ENCODE data around the gene MAML1. TPM values are rescaled to one million over a fixed set of nuclear protein-coding genes. Genes with fewer than 3 reads are reported as not detected.

MAML1 gene
- total and polyA plus RNA-seq, 10 of the 15 experiments (the other 5 are each of a cell fraction or from before 2014, with no cell fraction given): 0.42 to 23.9 (median 7.3) TPM

DNA sequence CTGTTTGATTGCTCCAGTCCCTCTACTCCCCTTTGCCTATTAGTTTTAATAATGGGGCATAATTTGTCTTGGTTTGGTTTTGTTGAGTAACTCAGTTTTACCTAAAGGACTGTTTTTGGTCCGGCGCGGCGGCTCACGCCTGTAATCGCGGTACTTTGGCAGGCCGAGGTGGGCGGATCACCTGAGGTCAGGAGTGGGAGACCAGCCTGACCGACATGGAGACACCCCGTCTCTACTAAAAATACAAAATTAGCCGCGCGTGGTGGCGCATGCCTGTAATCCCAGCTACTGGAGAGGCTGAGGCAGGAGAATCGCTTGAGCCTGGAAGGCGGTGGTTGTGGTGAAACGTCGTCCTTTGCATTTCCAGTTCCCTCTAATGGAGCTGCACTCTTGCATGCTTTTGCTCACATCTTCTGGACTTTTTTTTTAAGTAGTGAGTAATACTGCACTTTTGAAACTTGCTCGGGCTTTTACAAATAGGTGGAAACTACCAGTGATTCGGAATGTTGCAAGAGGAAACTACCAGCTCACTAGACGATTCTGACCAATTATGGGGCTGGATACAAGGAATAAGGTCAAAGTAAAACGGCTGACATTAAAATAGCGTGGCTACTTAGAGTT, 721 bp upstream of the MAML1 start (continued):
- TF ChIP-seq SPI1 (IDR thresholded peaks at IDR 0.05; ENCODE audit: borderline replicate concordance, insufficient read depth, low read depth, low read length): peak; percentile 25; the same call in 1 of the 2 replicates
- TF ChIP-seq NFYA (IDR thresholded peaks at IDR 0.05; ENCODE audit: borderline replicate concordance, low read depth, low read length): no peak
- TF ChIP-seq BACH1 (IDR thresholded peaks at IDR 0.05; ENCODE audit: borderline replicate concordance): no peak
- TF ChIP-seq, protein P1, sequence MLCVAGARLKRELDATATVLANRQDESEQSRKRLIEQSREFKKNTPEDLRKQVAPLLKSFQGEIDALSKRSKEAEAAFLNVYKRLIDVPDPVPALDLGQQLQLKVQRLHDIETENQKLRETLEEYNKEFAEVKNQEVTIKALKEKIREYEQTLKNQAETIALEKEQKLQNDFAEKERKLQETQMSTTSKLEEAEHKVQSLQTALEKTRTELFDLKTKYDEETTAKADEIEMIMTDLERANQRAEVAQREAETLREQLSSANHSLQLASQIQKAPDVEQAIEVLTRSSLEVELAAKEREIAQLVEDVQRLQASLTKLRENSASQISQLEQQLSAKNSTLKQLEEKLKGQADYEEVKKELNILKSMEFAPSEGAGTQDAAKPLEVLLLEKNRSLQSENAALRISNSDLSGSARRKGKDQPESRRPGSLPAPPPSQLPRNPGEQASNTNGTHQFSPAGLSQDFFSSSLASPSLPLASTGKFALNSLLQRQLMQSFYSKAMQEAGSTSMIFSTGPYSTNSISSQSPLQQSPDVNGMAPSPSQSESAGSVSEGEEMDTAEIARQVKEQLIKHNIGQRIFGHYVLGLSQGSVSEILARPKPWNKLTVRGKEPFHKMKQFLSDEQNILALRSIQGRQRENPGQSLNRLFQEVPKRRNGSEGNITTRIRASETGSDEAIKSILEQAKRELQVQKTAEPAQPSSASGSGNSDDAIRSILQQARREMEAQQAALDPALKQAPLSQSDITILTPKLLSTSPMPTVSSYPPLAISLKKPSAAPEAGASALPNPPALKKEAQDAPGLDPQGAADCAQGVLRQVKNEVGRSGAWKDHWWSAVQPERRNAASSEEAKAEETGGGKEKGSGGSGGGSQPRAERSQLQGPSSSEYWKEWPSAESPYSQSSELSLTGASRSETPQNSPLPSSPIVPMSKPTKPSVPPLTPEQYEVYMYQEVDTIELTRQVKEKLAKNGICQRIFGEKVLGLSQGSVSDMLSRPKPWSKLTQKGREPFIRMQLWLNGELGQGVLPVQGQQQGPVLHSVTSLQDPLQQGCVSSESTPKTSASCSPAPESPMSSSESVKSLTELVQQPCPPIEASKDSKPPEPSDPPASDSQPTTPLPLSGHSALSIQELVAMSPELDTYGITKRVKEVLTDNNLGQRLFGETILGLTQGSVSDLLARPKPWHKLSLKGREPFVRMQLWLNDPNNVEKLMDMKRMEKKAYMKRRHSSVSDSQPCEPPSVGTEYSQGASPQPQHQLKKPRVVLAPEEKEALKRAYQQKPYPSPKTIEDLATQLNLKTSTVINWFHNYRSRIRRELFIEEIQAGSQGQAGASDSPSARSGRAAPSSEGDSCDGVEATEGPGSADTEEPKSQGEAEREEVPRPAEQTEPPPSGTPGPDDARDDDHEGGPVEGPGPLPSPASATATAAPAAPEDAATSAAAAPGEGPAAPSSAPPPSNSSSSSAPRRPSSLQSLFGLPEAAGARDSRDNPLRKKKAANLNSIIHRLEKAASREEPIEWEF (IDR thresholded peaks at IDR 0.05; ENCODE audit: insufficient replicate concordance, low read depth, low read length): no peak
- TF ChIP-seq NBN (IDR thresholded peaks at IDR 0.05): no peak
- TF ChIP-seq GABPA (IDR thresholded peaks at IDR 0.05; ENCODE audit: low read depth): no peak
- TF ChIP-seq NR2F1 (conservative IDR thresholded peaks at IDR 0.05): 0 out of 2 replicates have a peak, but pooled peaks have one; percentile 30
- no peak for TF ChIP-seq TAF1 (IDR thresholded peaks at IDR 0.05; ENCODE audit: borderline replicate concordance, low read depth, low read length)
- TF ChIP-seq SUZ12 (IDR thresholded peaks at IDR 0.05; ENCODE audit: unreplicated experiment): no peak
- no peak for TF ChIP-seq SP1 (IDR thresholded peaks at IDR 0.05; ENCODE audit: low read depth, low read length)
- TF ChIP-seq, protein P2, sequence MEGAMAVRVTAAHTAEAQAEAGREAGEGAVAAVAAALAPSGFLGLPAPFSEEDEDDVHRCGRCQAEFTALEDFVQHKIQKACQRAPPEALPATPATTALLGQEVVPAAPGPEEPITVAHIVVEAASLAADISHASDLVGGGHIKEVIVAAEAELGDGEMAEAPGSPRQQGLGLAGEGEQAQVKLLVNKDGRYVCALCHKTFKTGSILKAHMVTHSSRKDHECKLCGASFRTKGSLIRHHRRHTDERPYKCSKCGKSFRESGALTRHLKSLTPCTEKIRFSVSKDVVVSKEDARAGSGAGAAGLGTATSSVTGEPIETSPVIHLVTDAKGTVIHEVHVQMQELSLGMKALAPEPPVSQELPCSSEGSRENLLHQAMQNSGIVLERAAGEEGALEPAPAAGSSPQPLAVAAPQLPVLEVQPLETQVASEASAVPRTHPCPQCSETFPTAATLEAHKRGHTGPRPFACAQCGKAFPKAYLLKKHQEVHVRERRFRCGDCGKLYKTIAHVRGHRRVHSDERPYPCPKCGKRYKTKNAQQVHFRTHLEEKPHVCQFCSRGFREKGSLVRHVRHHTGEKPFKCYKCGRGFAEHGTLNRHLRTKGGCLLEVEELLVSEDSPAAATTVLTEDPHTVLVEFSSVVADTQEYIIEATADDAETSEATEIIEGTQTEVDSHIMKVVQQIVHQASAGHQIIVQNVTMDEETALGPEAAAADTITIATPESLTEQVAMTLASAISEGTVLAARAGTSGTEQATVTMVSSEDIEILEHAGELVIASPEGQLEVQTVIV (IDR thresholded peaks at IDR 0.05; ENCODE audit: borderline replicate concordance, partially characterized antibody): no peak
- no peak for TF ChIP-seq POLR2AphosphoS2 (IDR thresholded peaks at IDR 0.05; ENCODE audit: low read depth, low read length)
- TF ChIP-seq, protein P3, sequence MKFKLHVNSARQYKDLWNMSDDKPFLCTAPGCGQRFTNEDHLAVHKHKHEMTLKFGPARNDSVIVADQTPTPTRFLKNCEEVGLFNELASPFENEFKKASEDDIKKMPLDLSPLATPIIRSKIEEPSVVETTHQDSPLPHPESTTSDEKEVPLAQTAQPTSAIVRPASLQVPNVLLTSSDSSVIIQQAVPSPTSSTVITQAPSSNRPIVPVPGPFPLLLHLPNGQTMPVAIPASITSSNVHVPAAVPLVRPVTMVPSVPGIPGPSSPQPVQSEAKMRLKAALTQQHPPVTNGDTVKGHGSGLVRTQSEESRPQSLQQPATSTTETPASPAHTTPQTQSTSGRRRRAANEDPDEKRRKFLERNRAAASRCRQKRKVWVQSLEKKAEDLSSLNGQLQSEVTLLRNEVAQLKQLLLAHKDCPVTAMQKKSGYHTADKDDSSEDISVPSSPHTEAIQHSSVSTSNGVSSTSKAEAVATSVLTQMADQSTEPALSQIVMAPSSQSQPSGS (IDR thresholded peaks at IDR 0.05; ENCODE audit: low read length): peak; percentile 34; the same call in 1 of the 2 replicates
- TF ChIP-seq RCOR1 (conservative IDR thresholded peaks at IDR 0.05; ENCODE audit: low read depth, low read length): no peak
- TF ChIP-seq RBBP5 (conservative IDR thresholded peaks at IDR 0.05): no peak
- TF ChIP-seq, protein P4, sequence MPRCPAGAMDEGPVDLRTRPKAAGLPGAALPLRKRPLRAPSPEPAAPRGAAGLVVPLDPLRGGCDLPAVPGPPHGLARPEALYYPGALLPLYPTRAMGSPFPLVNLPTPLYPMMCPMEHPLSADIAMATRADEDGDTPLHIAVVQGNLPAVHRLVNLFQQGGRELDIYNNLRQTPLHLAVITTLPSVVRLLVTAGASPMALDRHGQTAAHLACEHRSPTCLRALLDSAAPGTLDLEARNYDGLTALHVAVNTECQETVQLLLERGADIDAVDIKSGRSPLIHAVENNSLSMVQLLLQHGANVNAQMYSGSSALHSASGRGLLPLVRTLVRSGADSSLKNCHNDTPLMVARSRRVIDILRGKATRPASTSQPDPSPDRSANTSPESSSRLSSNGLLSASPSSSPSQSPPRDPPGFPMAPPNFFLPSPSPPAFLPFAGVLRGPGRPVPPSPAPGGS (IDR thresholded peaks at IDR 0.05; ENCODE audit: borderline replicate concordance, insufficient read depth, low read depth, low read length, poor library complexity, severe bottlenecking): no peak
- no peak for TF ChIP-seq NFYB (IDR thresholded peaks at IDR 0.05; ENCODE audit: insufficient read depth, low read depth, low read length)
- TF ChIP-seq MEF2B (IDR thresholded peaks at IDR 0.05; ENCODE audit: partially characterized antibody, poor library complexity, severe bottlenecking): peak; percentile 16
